WTC11 (cell line): ENCODE data around the gene BCAT1. TPM values are rescaled to one million over a fixed set of nuclear protein-coding genes. Genes with fewer than 3 reads are reported as not detected.

ENCODE experiments used
- ATAC-seq: fragments of 200-7000 bp; cut with Tn5 transposase; 2 replicates; pipeline ENCODE4 v1.10.0; 2021; ENCODE audit warnings: mild to moderate bottlenecking, moderate library complexity
- CTCF ChIA-PET: fragments of 300-600 bp; sonication (Branson Sonifier 250); formaldehyde crosslinking; loops from one replicate; lab custom pipeline; 2021; ENCODE audit warnings: antibody characterized with exemption; lab: Charles Lee
- POLR2A ChIA-PET: fragments of 350-600 bp; sonication (Branson Sonifier 250); formaldehyde crosslinking; loops from one replicate; lab custom pipeline; 2021; ENCODE audit warnings: antibody characterized with exemption; lab: Charles Lee
- DNase-seq: peaks from one replicate; pipeline ENCODE4 v3.0.0; 2021; ENCODE audit warnings: low spot score
- H3K27ac Mint-ChIP-seq: 2 replicates; pipeline ENCODE4 v1.8.0; 2021; ENCODE audit warnings: mixed read lengths
- H3K27me3 Mint-ChIP-seq: 2 replicates; pipeline ENCODE4 v1.8.0; 2021; ENCODE audit warnings: low read depth, mild to moderate bottlenecking, moderate library complexity, mixed read lengths
- H3K36me3 Mint-ChIP-seq: 2 replicates; pipeline ENCODE4 v1.8.0; 2021; ENCODE audit warnings: mixed read lengths
- H3K4me1 Mint-ChIP-seq: 2 replicates; pipeline ENCODE4 v1.8.0; 2022; ENCODE audit warnings: mixed read lengths
- H3K4me3 Mint-ChIP-seq: 2 replicates; pipeline ENCODE4 v1.8.0; 2021; ENCODE audit warnings: mild to moderate bottlenecking, moderate library complexity, mixed read lengths
- H3K9me3 Mint-ChIP-seq: 2 replicates; pipeline ENCODE4 v1.8.0; 2021; ENCODE audit warnings: mixed read lengths
- ELF4 ChIP-seq: sonication (generic); formaldehyde crosslinking; IDR thresholded peaks from 2 replicates; pipeline ENCODE4 v1.8.1; 2022; ENCODE audit warnings: low read depth, mild to moderate bottlenecking, moderate library complexity, missing genetic modification reagents
- FOXK1 ChIP-seq: sonication (generic); formaldehyde crosslinking; IDR thresholded peaks from 2 replicates; pipeline ENCODE4 v1.8.0; 2022; ENCODE audit warnings: mild to moderate bottlenecking, moderate library complexity, missing genetic modification reagents
- GABPB1 ChIP-seq: sonication (generic); formaldehyde crosslinking; IDR thresholded peaks from 2 replicates; pipeline ENCODE4 v1.8.1; 2023; ENCODE audit warnings: mild to moderate bottlenecking, missing genetic modification reagents
- HMGA2 ChIP-seq: fragments of 250-450 bp; sonication (Bioruptor Pico); IDR thresholded peaks from 2 replicates; pipeline ENCODE4 v1.4.0; 2021; ENCODE audit warnings: mild to moderate bottlenecking, moderate library complexity
- JAZF1 ChIP-seq: fragments of 250-450 bp; sonication (Bioruptor Pico); IDR thresholded peaks from 2 replicates; pipeline ENCODE4 v1.9.0; 2021; ENCODE audit warnings: moderate library complexity, mild to moderate bottlenecking, inconsistent platforms
- MYBL2 ChIP-seq: sonication (generic); formaldehyde crosslinking; IDR thresholded peaks from 2 replicates; pipeline ENCODE4 v1.8.1; 2023; ENCODE audit warnings: mild to moderate bottlenecking, moderate library complexity, missing genetic modification reagents
- NFYB ChIP-seq: sonication (generic); formaldehyde crosslinking; conservative IDR thresholded peaks from 2 replicates; pipeline ENCODE4 v1.8.0; 2022; ENCODE audit warnings: low read depth, missing genetic modification reagents
- SP1 ChIP-seq: sonication (generic); formaldehyde crosslinking; conservative IDR thresholded peaks from 2 replicates; pipeline ENCODE4 v1.8.1; 2022; ENCODE audit warnings: missing genetic modification reagents
- ZBTB21 ChIP-seq: sonication (generic); formaldehyde crosslinking; IDR thresholded peaks from 2 replicates; pipeline ENCODE4 v1.8.1; 2023; ENCODE audit warnings: mild to moderate bottlenecking, missing genetic modification reagents, borderline replicate concordance
- ZNF263 ChIP-seq: sonication (generic); formaldehyde crosslinking; IDR thresholded peaks from 2 replicates; pipeline ENCODE4 v1.8.1; 2022; ENCODE audit warnings: low read depth, mild to moderate bottlenecking, moderate library complexity, missing genetic modification reagents
- ZNF317 ChIP-seq: sonication (generic); formaldehyde crosslinking; IDR thresholded peaks from 2 replicates; pipeline ENCODE4 v1.8.1; 2023; ENCODE audit warnings: low read depth, mild to moderate bottlenecking, moderate library complexity, missing genetic modification reagents, borderline replicate concordance
- total RNA-seq: library from RNA; stranded (reverse); gene quantifications from 3 replicates; pipeline ENCODE4 v1.2.3, GENCODE V29; 2021
- TF ChIP-seq, protein P1 (sequence below): sonication (generic); formaldehyde crosslinking; IDR thresholded peaks from 2 replicates; pipeline ENCODE4 v1.8.0; 2023; ENCODE audit warnings: mild to moderate bottlenecking, missing genetic modification reagents
- TF ChIP-seq, protein P2 (sequence below): fragments of 200-600 bp; IDR thresholded peaks from 2 replicates; pipeline ENCODE4 v1.8.0; 2022; ENCODE audit warnings: antibody characterized with exemption
- TF ChIP-seq, protein P3 (sequence below): fragments of 250-450 bp; sonication (Bioruptor Pico); IDR thresholded peaks from 2 replicates; pipeline ENCODE4 v1.9.0; 2021; ENCODE audit warnings: mild to moderate bottlenecking, borderline replicate concordance
- TF ChIP-seq, protein P4 (sequence below): fragments of 250-450 bp; sonication (Bioruptor Pico); IDR thresholded peaks from 2 replicates; pipeline ENCODE4 v1.8.0; 2021; ENCODE audit warnings: mild to moderate bottlenecking
- TF ChIP-seq, protein P5 (sequence below): sonication (generic); formaldehyde crosslinking; IDR thresholded peaks from 2 replicates; pipeline ENCODE4 v1.8.0; 2022; ENCODE audit warnings: mild to moderate bottlenecking, missing genetic modification reagents
- TF ChIP-seq, protein P6 (sequence below): sonication (generic); formaldehyde crosslinking; IDR thresholded peaks from 2 replicates; pipeline ENCODE4 v1.8.1; 2023; ENCODE audit warnings: mild to moderate bottlenecking, missing genetic modification reagents, borderline replicate concordance

The BCAT1 gene
- total RNA-seq, 1 experiment from 2014 or later: 267 TPM

DNA sequence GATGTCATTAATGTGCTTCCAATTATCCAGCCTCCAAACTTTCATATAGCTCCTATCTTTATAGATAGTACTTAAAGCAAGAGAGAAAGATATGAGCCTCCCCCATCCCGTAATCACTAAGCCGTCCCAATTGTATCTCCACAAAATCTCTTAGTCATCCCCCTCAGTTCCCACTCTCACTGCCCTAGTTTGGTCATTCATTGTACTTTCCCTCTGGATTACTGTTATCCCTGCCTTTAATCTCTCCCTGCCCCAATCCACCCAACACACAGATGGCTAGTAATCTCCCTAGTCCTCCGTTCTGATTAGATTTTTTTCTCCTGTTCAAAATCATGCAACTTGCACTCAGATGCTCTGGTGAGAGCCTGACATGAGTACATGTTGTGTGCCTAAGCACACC is 5.4 kb upstream of the BCAT1 start:
- Mint-ChIP-seq H3K27me3 (peaks cover 2% of the 10 kb centered on the region; the same call in 1 of the 2 replicates), H3K27ac (no peak overlapping the region), H3K36me3 (no peaks in the 10 kb centered on the region), H3K4me3 (no peak overlapping the region), H3K9me3 (peaks cover 6% of the 10 kb centered on the region), H3K4me1 (peaks cover 34% of the 10 kb centered on the region)
- DNase-seq: no peak
- ChIA-PET CTCF (no interaction called here), POLR2A (no interaction called here)
- no peak for ATAC-seq
- TF ChIP-seq, protein P1, sequence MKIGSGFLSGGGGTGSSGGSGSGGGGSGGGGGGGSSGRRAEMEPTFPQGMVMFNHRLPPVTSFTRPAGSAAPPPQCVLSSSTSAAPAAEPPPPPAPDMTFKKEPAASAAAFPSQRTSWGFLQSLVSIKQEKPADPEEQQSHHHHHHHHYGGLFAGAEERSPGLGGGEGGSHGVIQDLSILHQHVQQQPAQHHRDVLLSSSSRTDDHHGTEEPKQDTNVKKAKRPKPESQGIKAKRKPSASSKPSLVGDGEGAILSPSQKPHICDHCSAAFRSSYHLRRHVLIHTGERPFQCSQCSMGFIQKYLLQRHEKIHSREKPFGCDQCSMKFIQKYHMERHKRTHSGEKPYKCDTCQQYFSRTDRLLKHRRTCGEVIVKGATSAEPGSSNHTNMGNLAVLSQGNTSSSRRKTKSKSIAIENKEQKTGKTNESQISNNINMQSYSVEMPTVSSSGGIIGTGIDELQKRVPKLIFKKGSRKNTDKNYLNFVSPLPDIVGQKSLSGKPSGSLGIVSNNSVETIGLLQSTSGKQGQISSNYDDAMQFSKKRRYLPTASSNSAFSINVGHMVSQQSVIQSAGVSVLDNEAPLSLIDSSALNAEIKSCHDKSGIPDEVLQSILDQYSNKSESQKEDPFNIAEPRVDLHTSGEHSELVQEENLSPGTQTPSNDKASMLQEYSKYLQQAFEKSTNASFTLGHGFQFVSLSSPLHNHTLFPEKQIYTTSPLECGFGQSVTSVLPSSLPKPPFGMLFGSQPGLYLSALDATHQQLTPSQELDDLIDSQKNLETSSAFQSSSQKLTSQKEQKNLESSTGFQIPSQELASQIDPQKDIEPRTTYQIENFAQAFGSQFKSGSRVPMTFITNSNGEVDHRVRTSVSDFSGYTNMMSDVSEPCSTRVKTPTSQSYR (CRISPR knock-in tag): no peak
- TF ChIP-seq SP1 (CRISPR knock-in tag): no peak
- TF ChIP-seq NFYB (CRISPR knock-in tag): no peak
- TF ChIP-seq FOXK1 (CRISPR knock-in tag): no peak
- TF ChIP-seq, protein P2, sequence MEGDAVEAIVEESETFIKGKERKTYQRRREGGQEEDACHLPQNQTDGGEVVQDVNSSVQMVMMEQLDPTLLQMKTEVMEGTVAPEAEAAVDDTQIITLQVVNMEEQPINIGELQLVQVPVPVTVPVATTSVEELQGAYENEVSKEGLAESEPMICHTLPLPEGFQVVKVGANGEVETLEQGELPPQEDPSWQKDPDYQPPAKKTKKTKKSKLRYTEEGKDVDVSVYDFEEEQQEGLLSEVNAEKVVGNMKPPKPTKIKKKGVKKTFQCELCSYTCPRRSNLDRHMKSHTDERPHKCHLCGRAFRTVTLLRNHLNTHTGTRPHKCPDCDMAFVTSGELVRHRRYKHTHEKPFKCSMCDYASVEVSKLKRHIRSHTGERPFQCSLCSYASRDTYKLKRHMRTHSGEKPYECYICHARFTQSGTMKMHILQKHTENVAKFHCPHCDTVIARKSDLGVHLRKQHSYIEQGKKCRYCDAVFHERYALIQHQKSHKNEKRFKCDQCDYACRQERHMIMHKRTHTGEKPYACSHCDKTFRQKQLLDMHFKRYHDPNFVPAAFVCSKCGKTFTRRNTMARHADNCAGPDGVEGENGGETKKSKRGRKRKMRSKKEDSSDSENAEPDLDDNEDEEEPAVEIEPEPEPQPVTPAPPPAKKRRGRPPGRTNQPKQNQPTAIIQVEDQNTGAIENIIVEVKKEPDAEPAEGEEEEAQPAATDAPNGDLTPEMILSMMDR: no peak
- TF ChIP-seq ELF4 (CRISPR knock-in tag): no peak
- TF ChIP-seq, protein P3, sequence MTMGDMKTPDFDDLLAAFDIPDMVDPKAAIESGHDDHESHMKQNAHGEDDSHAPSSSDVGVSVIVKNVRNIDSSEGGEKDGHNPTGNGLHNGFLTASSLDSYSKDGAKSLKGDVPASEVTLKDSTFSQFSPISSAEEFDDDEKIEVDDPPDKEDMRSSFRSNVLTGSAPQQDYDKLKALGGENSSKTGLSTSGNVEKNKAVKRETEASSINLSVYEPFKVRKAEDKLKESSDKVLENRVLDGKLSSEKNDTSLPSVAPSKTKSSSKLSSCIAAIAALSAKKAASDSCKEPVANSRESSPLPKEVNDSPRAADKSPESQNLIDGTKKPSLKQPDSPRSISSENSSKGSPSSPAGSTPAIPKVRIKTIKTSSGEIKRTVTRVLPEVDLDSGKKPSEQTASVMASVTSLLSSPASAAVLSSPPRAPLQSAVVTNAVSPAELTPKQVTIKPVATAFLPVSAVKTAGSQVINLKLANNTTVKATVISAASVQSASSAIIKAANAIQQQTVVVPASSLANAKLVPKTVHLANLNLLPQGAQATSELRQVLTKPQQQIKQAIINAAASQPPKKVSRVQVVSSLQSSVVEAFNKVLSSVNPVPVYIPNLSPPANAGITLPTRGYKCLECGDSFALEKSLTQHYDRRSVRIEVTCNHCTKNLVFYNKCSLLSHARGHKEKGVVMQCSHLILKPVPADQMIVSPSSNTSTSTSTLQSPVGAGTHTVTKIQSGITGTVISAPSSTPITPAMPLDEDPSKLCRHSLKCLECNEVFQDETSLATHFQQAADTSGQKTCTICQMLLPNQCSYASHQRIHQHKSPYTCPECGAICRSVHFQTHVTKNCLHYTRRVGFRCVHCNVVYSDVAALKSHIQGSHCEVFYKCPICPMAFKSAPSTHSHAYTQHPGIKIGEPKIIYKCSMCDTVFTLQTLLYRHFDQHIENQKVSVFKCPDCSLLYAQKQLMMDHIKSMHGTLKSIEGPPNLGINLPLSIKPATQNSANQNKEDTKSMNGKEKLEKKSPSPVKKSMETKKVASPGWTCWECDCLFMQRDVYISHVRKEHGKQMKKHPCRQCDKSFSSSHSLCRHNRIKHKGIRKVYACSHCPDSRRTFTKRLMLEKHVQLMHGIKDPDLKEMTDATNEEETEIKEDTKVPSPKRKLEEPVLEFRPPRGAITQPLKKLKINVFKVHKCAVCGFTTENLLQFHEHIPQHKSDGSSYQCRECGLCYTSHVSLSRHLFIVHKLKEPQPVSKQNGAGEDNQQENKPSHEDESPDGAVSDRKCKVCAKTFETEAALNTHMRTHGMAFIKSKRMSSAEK (CRISPR knock-in tag): no peak
- TF ChIP-seq, protein P4, sequence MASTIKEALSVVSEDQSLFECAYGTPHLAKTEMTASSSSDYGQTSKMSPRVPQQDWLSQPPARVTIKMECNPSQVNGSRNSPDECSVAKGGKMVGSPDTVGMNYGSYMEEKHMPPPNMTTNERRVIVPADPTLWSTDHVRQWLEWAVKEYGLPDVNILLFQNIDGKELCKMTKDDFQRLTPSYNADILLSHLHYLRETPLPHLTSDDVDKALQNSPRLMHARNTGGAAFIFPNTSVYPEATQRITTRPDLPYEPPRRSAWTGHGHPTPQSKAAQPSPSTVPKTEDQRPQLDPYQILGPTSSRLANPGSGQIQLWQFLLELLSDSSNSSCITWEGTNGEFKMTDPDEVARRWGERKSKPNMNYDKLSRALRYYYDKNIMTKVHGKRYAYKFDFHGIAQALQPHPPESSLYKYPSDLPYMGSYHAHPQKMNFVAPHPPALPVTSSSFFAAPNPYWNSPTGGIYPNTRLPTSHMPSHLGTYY (CRISPR knock-in tag): no peak
- TF ChIP-seq MYBL2 (CRISPR knock-in tag): no peak
- TF ChIP-seq GABPB1 (CRISPR knock-in tag): no peak
- TF ChIP-seq JAZF1: no peak
- TF ChIP-seq ZNF263 (CRISPR knock-in tag): no peak
- no peak for TF ChIP-seq HMGA2
- TF ChIP-seq, protein P5, sequence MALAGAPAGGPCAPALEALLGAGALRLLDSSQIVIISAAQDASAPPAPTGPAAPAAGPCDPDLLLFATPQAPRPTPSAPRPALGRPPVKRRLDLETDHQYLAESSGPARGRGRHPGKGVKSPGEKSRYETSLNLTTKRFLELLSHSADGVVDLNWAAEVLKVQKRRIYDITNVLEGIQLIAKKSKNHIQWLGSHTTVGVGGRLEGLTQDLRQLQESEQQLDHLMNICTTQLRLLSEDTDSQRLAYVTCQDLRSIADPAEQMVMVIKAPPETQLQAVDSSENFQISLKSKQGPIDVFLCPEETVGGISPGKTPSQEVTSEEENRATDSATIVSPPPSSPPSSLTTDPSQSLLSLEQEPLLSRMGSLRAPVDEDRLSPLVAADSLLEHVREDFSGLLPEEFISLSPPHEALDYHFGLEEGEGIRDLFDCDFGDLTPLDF: no peak
- TF ChIP-seq, protein P6, sequence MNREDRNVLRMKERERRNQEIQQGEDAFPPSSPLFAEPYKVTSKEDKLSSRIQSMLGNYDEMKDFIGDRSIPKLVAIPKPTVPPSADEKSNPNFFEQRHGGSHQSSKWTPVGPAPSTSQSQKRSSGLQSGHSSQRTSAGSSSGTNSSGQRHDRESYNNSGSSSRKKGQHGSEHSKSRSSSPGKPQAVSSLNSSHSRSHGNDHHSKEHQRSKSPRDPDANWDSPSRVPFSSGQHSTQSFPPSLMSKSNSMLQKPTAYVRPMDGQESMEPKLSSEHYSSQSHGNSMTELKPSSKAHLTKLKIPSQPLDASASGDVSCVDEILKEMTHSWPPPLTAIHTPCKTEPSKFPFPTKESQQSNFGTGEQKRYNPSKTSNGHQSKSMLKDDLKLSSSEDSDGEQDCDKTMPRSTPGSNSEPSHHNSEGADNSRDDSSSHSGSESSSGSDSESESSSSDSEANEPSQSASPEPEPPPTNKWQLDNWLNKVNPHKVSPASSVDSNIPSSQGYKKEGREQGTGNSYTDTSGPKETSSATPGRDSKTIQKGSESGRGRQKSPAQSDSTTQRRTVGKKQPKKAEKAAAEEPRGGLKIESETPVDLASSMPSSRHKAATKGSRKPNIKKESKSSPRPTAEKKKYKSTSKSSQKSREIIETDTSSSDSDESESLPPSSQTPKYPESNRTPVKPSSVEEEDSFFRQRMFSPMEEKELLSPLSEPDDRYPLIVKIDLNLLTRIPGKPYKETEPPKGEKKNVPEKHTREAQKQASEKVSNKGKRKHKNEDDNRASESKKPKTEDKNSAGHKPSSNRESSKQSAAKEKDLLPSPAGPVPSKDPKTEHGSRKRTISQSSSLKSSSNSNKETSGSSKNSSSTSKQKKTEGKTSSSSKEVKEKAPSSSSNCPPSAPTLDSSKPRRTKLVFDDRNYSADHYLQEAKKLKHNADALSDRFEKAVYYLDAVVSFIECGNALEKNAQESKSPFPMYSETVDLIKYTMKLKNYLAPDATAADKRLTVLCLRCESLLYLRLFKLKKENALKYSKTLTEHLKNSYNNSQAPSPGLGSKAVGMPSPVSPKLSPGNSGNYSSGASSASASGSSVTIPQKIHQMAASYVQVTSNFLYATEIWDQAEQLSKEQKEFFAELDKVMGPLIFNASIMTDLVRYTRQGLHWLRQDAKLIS: no peak
- no peak for TF ChIP-seq ZBTB21 (CRISPR knock-in tag)
- no peak for TF ChIP-seq ZNF317
